ENCODE measurements around the gene MOGAT2. TPM values are rescaled to one million over a fixed set of nuclear protein-coding genes. Genes with fewer than 3 reads are reported as not detected.

MOGAT2 gene
- total and polyA plus RNA-seq, 2 of the 13 experiments (the other 11 are each of a cell fraction or from before 2014, with no cell fraction given), result 27.2 to 27.8 TPM

- TF ChIP-seq, protein P1, sequence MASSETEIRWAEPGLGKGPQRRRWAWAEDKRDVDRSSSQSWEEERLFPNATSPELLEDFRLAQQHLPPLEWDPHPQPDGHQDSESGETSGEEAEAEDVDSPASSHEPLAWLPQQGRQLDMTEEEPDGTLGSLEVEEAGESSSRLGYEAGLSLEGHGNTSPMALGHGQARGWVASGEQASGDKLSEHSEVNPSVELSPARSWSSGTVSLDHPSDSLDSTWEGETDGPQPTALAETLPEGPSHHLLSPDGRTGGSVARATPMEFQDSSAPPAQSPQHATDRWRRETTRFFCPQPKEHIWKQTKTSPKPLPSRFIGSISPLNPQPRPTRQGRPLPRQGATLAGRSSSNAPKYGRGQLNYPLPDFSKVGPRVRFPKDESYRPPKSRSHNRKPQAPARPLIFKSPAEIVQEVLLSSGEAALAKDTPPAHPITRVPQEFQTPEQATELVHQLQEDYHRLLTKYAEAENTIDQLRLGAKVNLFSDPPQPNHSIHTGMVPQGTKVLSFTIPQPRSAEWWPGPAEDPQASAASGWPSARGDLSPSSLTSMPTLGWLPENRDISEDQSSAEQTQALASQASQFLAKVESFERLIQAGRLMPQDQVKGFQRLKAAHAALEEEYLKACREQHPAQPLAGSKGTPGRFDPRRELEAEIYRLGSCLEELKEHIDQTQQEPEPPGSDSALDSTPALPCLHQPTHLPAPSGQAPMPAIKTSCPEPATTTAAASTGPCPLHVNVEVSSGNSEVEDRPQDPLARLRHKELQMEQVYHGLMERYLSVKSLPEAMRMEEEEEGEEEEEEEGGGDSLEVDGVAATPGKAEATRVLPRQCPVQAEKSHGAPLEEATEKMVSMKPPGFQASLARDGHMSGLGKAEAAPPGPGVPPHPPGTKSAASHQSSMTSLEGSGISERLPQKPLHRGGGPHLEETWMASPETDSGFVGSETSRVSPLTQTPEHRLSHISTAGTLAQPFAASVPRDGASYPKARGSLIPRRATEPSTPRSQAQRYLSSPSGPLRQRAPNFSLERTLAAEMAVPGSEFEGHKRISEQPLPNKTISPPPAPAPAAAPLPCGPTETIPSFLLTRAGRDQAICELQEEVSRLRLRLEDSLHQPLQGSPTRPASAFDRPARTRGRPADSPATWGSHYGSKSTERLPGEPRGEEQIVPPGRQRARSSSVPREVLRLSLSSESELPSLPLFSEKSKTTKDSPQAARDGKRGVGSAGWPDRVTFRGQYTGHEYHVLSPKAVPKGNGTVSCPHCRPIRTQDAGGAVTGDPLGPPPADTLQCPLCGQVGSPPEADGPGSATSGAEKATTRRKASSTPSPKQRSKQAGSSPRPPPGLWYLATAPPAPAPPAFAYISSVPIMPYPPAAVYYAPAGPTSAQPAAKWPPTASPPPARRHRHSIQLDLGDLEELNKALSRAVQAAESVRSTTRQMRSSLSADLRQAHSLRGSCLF (CRISPR knock-in tag; IDR thresholded peaks at IDR 0.05; ENCODE audit: borderline replicate concordance), result no peak
- TF ChIP-seq CHCHD3 (CRISPR knock-in tag; IDR thresholded peaks at IDR 0.05) (no peak), MIXL1 (CRISPR knock-in tag; IDR thresholded peaks at IDR 0.05) (no peak), AHR (CRISPR knock-in tag; IDR thresholded peaks at IDR 0.05) (no peak), MAX (IDR thresholded peaks at IDR 0.05) (peak; percentile 69), ZNF773 (CRISPR knock-in tag; IDR thresholded peaks at IDR 0.05; ENCODE audit: borderline replicate concordance) (no peak), ZNF878 (CRISPR knock-in tag; IDR thresholded peaks at IDR 0.05) (no peak), CHD2 (IDR thresholded peaks at IDR 0.05; ENCODE audit: low read depth, low read length) (no peak), ZBTB3 (CRISPR knock-in tag; IDR thresholded peaks at IDR 0.05; ENCODE audit: borderline replicate concordance, low read depth) (no peak), ZC3H4 (CRISPR knock-in tag; IDR thresholded peaks at IDR 0.05; ENCODE audit: borderline replicate concordance) (no peak), HMG20A (CRISPR knock-in tag; IDR thresholded peaks at IDR 0.05; ENCODE audit: borderline replicate concordance) (no peak), ZBTB8A (CRISPR knock-in tag; IDR thresholded peaks at IDR 0.05; ENCODE audit: borderline replicate concordance, low read depth) (no peak), TBL1XR1 (IDR thresholded peaks at IDR 0.05; ENCODE audit: borderline replicate concordance, low read length, partially characterized antibody) (no peak), ZNF749 (CRISPR knock-in tag; IDR thresholded peaks at IDR 0.05; ENCODE audit: borderline replicate concordance) (0 out of 2 replicates have a peak, but pooled peaks have one; percentile 29)
- TF ChIP-seq, protein P2, sequence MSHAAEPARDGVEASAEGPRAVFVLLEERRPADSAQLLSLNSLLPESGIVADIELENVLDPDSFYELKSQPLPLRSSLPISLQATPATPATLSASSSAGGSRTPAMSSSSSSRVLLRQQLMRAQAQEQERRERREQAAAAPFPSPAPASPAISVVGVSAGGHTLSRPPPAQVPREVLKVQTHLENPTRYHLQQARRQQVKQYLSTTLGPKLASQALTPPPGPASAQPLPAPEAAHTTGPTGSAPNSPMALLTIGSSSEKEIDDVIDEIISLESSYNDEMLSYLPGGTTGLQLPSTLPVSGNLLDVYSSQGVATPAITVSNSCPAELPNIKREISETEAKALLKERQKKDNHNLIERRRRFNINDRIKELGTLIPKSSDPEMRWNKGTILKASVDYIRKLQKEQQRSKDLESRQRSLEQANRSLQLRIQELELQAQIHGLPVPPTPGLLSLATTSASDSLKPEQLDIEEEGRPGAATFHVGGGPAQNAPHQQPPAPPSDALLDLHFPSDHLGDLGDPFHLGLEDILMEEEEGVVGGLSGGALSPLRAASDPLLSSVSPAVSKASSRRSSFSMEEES (CRISPR knock-in tag; IDR thresholded peaks at IDR 0.05), result no peak
These were observed 3.0 kb downstream of the MOGAT2 start (continued) for GRCh38 chr11:75720639-75721038.
